NCI-H1417 (cell line): Measurements from ENCODE around the gene F12.
"Not testable (repeated sequence)": the region's sequence is repeated elsewhere in the genome, so short reads cannot be mapped to it uniquely, and the experiment has no call there.

Source experiments
- DNase-seq, 3 experiments: peaks; one replicate each; lab custom pipeline; 2025; lab: John Stamatoyannopoulos, UW

F12 gene

DNA sequence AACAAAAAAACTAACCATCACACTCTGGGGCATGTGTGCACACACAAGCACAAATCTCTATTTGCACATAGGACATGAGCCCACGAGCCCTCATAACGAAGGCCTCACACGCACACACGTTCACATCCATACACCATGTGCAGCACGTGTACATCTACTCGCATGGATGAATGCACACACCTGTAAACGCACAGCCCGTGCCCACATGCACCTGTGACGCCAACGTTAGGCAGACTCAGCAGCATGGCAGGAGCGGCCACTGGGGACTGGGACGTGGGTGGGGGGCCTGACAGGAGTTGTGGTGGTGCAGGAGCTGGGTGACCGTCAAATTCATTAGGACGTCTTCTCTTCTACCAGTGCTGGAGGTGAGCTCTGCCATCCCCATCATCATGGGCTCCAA is 22.0 kb downstream of the F12 start:
- no peak for DNase-seq

DNA sequence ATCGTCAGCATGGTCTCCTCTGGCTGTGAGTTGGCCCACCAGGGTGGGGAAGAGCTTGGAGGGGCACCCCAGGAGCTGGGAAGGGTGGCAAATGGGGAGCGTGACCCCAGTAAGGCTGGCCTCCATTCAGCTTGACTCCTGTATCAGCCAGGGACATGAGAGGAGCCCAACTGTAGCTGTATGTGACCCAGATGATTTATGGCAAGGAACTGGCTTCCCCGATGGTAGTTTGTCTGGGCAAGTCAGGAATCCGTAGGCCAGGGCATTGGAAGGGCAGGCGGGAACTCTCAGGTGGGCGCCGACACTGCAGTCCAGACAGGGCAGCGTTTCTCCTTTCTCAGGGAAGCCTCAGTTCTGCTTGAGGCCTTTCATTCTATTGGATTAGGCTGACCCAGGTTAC is 22.8 kb downstream of the F12 start:
- no peak for DNase-seq

DNA sequence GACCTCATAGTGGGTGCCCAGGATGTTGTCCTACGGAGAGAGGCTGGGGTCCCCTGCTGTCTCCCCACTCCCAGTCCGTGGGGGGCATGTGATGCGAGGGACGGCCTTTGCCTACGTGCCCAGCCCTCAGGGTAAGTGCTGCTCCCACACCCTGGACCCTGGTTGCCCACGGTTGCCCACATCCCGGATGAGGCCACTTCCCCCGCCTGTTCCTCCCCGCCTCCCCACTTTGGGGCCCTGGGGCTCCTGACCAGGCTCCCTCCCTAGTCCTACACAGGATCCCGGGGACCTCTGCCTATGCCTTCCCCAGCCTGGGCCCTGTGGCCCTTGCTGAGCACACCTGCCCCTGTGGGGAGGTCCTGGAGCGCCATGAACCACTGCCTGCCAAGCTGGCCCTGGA is 23.6 kb downstream of the F12 start:
- DNase-seq, result no peak

DNA sequence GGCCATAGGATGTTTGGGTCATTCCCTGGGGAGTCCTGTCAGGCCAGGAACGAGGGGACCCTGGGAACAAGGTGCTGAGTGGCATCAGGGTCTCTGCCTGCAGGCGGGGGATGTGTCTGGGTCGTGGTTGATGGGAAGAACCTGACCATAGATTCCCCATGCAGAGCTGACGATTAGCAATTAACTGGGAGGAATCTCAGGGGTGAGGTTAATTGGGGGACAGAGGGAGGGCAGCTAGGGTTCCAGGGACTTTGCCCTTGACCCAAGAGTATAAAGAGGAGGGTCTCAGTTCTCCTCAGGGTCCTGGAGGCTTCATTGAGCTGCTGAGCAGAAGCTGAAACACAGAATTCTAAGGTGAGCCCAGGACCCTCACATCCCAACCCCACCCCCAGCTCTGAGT is 25.2 kb downstream of the F12 start, which contains the start of gene SLC34A1:
Gene SLC34A1, plus strand, starts transcription at position 301 of the 400 bp plus-strand sequence. CDS start 1,308 bp downstream, outside the sequence.
- DNase-seq, result no peak

DNA sequence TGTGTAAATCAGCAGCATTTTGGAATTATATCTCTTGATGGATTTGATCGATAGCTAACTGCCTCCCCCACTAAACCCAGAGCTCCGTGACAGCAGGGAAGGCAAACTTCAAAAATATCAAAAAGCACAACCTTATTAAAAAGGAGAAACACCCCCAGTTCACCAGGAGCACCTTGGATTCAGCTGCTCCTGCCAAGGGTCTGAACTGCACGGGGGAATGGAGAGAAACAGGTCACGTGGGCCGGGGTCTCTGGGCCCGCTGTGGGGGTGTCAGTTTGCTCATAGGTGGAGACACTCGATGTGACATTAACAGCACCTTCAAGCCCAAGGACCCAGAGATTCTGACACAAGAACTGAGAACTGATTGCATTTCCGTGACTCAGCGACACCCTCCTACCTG is 26.2 kb downstream of the F12 start:
- no peak for DNase-seq

DNA sequence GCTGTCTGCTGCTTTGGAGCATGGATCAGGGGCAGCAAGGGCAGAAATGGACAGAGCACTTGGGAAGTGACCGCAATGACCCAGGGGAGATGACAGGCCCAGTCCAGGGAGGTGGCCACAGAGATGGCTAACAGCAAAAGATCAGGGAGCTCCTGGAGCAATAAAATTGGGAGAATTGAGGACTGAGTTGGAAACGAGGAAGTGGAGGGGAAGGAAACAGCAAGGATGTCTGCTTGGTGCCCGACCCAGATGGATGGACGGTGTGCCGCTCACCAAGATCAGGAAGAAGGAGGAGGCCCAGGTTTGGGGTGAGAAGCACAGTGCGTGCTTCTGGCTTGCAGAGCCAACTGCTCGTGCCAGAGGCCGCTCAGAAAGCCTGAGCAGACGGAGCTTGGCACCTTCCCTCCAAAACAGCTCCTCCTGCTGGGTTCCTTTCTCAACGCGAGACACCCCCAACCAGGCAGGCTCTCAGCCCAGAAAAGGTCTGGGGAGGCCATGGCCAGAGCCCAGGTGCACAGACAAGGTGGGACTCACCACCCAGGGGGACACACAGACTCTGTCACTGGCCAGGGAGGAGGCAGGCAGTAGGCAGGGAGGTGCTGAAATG is 26.8 kb downstream of the F12 start:
- no peak for DNase-seq

DNA sequence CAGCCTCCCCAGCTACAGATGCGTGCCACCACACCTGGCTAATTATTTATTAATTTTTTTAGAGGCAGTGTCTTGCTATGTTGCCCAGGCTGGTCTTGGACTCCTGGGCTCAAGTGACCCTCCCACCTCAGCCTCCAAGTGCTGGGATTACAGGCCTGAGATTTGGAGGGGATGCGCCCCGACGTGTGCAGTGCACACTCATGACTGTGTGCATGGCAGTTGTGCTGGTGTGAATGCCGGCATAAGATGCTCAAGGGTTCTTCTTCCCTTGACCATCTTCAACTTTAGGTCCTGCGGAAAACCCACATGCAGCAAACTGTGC is 28.6 kb downstream of the F12 start:
- DNase-seq, result no peak

DNA sequence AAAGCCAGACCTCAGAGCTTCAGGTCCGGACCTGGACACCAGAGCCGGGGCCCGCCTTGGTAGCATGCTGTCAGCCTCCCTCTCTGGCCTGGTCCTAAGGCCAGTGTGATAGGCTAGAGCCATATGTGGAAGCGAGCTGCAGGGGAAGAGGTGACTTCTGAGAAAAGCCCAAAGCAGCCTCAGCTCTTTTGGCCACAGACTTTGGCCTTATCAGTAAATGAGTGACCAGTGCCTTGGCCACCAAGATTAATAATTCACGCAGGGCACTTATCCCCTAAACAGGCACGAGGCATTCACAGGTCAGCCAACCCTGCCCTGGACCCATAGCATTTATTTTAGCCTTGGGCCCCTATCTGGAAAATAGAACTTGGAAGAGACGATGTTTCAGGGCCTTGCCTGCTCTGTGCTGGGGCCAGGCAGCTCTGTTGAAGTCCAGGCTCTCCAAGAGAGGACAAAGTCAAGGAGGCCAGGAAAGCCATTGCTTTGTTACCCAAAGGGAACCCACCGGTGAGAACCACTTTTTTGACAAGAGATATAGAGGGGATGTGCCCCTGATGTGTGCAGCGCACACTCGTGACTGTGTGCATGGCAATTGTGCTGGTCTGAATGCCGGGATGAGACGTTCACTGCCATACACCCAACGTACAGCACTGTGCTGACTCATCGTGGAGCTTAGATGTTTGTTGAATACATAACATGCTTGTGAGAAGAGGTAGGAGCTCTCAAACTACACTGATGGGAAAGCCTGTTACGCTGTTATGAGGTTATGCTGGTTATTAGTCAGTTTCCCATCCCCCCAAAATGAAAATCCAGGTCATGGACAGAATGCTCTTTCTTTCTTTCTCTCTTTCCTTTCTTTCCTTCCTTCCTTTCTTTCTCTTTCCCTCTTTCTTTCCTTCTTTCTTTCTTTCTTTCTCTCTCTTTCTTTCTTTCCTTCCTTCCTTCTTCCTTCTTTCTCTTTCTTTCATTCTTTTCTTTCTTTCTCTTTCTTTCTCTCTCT is 30.2 kb downstream of the F12 start:
- DNase-seq, result no peak

DNA sequence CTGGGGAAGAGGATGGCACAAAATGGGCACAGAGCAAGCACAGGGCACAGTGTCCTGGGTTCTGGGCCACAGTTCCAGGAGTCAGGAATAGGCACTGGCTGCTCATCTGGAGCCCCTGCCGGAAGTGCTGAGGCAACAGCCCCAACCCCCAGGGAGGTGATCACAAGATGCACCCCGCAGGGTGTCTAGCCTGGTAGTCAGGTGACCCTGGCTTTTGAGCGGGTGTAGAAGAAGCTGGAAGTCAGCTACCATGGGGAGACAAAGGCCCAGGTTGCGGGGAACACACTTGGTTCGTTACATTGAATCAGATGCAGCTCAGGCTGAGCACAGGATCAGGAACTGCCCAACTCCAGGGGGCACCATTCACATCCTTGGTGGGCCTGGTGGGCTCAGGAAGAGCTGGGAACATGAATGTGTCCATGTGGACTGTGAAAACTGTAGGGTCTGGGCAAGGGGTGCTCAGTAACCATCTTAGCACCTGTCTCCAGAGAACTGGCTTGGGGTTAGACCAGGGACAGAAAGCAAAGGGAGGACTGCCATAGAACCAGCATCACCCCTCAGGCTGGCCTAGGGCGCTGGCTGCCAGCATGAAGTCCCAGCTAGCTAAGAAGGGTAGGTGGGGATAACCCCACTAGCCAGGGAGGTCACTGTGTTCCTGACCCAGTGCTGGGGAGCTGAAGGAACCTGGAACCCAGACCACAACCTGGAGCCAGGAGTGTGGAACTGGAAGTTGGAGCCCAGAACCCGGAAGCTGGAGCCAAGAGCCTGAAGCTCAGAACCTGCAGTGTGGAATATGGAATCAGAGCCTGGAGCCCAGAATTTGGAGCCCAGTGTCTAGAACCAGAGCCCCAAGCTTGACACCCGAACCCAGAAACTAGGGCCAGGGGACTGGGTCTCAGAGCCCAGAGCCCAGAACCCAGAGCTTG is 31.2 kb downstream of the F12 start:
- no peak for DNase-seq

DNA sequence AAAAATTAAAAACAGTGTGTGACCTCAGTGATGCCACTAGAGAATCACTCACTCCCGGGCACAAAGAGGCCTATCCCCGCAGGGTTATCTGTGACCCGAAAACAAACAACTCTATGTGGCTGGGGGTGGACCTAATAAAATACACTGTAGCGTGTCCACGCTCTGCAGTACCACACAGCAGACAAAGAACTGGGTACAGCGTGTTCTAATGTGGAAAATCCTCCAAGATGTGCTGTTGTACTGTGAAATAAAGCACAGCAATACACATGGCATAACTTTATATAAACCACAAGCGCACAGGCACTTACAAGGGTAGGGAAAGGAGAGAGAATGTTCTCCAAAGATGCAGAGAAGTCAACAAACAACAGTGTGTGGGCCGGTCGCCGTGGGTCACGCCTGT is 33.3 kb downstream of the F12 start:
- DNase-seq, result no peak

DNA sequence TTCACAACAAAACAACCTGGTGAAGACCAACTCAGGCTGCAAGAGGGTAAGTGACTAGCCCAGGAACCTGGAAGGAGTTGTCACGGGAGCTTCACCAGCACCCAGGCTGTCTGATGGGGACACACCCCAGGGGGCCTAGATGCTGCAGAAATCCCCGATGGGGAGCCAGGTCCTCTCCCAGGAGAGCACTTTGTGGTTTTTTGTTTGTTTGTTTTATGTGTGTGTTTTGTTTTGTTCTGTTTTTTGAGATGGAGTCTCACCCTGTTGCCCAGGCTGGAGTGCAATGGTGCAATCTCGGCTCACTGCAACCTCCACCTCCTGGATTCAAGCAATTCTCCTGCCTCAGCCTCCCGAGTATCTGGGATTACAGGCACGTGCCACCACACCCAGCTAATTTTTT is 33.8 kb downstream of the F12 start:
- DNase-seq, result not testable (repeated sequence)

DNA sequence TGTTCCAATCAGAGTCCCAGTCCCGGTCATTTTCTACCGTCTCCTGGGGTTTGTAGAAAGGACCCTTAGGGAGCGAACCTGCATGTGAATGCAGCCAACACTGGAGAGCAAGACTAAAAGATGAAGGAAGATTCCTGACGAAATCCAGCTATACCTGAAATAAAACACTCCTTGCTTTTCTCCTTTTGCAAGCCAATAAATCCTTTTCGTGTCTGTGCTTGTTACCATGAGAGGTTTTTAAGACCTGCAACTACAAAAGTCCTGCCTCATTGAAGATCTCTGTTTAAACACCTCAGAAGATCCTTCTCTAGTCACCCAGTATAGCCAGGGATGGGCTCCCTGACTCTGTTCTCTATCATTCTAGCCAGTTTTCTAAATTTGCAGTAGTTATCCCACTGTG is 35.2 kb downstream of the F12 start:
- DNase-seq, result no peak

DNA sequence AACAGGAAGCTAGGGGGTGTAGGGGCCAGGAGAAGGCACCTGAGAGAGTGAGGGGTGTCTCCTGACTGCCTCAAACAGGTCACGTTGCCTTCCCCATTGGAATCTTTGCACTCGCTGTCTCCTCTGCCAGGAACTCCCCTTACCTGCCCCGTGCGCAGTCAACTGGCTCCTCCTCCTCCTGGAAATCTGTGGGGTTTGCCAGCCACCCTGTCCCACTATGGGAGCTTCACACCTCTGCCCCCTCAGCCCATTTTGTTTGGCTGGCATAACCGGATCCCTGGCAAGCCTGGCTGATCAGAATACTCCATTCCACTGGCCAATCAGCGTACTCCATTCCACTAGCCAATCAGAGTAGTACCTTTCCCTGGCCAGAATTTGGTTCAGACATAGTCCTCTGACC is 35.6 kb downstream of the F12 start:
- DNase-seq, result no peak

DNA sequence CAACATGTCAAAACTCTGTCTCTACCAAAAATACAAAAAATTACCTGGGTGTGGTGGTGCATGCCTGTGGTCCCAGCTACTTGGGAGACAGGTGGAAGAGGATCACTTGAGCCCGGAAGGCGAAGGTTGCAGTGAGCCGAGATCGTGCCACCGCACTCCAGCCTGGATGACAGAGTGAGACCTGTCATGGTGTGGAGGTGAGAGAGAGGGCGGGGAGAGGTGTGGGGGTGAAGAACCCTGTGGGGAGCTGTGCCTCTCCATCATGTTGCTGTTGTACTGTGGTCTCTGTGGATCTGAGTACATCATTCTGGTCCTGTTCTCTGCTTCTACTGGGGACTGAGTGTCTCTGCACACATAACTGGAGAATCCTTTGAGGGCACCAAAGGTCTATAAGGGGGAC is 36.5 kb downstream of the F12 start:
- DNase-seq, result no peak

DNA sequence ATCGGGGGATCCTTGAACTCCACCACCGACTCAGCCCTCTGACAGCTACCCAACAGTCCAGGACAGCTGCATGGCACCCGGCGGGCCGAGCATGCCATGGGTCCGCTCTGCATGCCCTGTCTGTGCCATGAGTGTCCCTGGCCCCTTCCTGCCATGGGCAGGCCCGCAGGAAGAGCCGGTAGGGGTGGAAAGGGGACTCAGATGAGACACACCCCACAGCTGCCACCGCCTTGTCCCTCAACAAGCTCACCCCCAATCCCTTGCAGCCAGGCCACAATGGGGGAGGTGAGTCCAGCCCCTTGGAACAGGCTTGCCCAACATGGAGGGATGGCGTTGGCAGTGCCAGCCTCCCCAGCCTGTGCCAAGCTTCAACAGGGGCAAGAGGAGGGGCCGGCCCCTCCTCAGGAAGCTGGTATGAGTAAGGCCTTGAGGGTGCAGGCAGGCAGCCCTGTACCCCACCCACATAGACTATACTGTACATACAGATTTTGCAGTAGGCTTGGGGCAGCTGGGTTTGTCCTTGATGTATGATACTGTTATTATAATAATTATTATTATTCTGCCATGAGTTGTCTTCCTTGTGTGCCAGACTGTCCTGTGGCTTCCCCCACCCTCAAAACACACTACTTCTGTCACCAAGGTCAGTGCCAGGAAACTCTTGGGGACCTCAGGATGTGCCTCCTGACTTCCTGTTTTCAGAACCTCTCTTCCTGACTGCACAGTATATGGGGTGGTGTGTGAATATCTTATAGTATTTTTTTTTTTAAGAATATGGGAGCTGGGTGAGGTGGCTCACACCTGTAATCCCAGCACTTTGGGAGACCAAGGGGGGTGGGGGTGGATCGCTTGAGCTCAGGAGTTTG is 37.1 kb downstream of the F12 start:
- DNase-seq, result no peak

DNA sequence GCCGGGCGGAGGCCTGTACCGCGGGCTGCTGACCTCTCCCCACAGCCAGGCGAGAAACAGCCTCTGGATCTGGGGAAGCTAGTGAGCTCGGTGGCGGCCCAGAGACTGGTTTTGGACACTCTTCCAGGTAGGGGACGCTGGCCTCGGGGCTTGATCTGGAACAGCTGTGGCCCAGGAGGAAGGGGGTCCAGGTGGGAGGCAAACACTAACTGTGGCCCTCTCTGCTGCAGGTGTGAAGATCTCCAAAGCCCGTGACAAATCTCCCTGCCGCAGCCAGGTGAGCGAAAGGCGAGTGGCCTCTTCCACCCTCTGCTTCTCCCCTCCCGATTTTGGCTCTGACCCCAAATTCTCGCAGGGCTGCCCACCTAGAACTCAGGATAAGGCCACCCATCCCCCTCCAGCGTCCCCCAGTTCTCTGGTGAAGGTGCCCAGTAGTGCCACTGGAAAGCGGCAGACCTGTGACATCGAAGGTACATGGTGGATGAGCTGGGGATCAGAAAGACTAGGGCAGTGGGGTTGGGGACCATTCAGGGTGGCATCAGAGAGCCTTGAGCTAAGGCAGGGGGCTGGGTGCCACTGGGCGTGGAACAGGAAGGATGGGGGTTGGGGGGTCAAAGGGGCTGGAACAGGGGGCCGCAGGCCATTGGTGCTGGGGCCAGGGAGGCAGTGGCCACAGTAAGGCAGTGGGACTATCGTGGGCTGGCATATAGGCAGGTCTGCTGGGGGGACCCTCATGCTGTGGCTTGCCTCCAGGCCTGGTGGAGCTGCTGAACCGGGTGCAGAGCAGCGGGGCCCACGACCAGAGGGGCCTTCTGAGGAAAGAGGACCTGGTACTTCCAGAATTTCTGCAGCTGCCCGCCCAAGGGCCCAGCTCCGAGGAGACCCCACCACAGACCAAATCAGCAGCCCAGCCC is 38.0 kb downstream of the F12 start:
- no peak for DNase-seq

DNA sequence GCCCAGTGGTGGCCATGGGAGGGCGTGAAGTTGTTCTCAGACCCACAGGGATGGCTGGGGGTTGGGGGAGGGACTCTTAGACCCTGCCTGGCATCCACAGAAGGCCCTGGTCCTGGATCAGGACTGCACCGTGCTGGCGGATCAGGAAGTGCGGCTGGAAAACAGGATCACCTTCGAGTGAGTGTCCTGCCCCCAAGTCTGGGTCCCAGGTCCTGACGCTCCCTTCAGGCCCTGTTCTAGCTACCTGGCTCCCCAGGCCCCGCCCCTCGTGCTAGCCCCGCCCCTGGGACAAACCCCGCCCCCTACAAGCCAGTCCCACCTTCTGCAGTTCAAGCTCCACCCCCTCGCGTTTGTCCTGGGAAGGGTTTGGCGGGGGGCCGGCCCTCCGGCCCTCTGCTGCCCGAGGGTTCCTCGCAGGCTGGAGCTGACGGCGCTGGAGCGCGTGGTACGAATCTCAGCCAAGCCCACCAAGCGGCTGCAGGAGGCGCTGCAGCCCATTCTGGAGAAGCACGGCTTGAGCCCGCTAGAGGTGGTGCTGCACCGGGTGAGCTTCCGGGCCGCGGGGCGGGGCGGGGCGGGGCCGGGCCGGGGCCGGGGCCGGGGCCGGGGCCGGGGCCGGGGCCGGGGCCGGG is 38.8 kb downstream of the F12 start:
- DNase-seq, result peak; percentile 68 to 85 (median 84)

DNA sequence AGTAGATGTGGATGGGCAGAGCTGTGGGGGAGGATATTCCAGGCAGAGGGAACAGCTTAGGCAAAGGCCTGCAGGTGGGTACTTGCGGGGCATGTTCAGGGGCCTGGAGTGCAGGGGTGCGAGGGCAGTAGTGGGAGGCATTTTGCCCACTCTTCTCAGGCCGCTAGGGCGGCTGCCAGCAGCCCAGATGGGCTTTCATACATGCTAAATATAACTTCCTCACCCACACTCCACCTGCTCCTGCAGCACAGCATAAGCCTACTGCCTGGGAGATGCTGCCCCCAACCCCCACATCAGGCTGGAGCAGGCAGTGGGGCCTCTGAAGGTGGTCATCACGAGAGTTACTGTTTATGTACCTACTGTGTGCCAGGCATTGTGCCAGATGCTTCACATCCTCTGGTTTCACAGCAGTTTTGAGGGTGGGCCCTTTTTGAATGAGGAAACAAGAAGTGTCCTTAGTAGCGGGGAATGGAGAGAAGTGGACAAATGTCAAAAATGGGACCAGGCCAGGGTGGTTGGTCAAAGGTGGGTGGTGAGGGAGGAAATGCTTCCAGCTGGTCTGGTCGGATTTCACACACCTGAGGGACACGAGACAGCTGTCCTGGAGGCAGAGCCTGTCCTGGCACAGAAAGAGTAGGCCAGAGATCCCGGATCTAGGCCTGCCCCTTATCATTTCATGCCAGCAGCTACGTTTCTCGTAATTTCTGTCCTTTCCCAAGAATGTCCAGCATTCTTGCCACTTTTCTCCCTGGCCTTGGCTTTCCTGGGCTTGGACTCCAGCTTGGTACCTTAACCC is 39.5 kb downstream of the F12 start:
- no peak for DNase-seq
